ENCODE results near the gene POMGNT1.
A peak's percentile ranks its signal among the peaks of the same experiment; 100 is the strongest.

POMGNT1 gene

GRCh38 chr1:46206399-46206798 is 8.2 kb upstream of the POMGNT1 start:
- no peak for DNase-seq

DNA sequence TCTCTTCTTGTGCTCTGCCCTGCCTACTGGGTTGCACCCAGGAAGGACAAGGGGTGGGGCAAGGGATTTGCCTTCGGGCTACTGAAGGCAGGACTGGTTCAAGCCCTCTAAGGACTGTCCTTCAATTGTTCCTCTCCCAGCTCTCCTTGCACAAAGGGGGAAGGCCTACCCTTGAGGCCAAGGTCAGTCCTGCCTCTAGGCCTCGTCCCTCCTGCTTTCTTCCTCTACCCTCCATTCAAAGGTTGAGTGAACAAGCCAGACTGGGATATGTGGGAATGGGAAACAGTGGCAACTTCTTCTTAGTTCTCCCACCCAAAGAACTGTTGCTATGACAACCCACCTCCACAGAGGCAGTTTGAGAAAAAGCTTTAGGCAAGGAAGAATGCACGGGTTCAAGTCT is 7.6 kb upstream of the POMGNT1 start:
- DNase-seq = no peak

DNA sequence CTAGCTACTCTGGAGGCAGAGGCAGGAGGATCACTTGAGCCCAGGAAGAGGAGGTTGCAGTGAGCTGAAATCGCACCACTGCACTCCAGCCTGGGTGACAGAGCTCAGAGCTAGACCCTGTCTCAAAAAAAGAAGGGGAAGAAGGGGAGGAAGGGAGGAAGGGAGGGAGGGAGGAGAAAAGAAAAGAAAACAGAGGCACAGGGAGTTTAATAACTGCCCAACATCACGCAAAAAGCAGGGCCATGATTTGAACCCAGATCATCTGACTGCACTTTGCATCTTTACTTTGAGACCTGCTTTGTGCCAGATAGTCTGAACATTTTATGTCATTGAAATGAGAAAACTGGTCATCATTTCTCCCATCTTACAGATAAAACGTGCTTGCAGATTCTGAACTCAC is 6.9 kb upstream of the POMGNT1 start:
- DNase-seq = no peak

DNA sequence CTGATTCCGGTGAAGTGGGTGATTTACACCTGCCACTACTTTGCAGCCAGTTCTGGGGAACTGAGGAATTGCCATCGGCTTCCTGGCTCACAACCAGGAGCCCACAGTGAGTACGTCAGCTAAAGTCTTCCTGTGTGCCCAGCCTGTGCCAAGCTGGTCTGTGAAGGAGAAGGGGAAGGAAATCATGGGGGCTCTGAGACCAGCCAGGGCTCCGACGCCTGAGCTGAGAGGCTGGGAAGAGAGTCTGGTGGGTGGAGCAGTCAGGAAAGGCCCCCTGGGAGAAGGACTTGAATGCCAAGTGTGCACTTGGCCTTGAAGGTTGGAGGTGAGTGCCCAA is 6.1 kb upstream of the POMGNT1 start:
- peak; percentile 27 to 45 for DNase-seq

GRCh38 chr1:46203738-46204405 is 5.6 kb upstream of the POMGNT1 start:
- DNase-seq = peak; percentile 22 to 53

GRCh38 chr1:46199233-46199749 is 1.1 kb upstream of the POMGNT1 start:
- no peak for DNase-seq

DNA sequence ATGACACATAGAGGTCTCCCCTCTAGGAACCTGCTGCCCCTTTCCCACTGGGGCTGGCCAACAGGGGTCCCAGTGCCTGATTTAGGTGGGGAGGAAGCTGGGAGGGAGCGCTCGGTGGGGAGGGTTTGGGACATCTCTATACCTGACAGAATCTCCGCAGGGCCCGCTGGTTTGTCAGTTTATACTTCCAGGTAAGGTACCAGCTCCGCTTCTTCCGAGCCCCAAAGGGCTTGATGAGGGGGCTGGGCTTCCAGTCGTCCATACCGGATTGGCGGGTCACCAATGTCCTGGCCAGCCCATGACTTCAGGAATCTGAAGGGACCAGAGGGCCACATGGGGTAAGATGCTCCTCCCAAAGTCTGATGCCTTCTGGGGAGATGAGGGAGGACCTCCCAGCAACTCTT is 672 bp downstream of the POMGNT1 start:
- no peak for DNase-seq

GRCh38 chr1:46196609-46197008 is 1.6 kb downstream of the POMGNT1 start:
- no peak for DNase-seq

DNA sequence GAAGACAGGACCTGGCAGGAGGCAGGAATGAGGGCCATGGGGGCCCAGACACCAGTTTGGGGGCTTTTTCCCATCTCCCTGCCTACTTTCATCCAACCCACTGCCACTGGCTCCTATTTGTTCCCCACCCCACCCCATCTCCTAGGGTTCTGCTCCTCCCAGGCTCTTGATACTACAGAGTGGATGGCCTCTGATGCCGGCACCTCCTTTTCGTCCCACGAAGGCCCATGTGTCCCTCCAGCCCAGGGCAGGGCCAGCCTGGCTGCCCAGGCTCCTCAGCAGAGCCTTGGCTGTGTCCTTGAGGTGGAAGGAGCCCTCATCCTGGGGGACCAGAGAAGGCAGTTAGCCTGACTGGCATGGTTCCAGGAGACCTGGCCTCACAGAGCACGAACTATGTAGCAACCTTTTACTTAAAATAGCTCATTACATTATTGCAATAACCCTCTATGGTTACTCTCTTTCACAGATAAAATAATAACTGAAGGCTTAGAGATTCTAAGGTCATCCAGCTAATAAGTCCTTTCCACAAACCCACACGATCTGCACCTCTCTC is 3.5 kb downstream of the POMGNT1 start:
- no peak for DNase-seq

- no peak for DNase-seq
These were observed 4.2 kb downstream of the POMGNT1 start for GRCh38 chr1:46193984-46194570.

GRCh38 chr1:46193285-46193684 is 4.9 kb downstream of the POMGNT1 start:
- DNase-seq = no peak

DNA sequence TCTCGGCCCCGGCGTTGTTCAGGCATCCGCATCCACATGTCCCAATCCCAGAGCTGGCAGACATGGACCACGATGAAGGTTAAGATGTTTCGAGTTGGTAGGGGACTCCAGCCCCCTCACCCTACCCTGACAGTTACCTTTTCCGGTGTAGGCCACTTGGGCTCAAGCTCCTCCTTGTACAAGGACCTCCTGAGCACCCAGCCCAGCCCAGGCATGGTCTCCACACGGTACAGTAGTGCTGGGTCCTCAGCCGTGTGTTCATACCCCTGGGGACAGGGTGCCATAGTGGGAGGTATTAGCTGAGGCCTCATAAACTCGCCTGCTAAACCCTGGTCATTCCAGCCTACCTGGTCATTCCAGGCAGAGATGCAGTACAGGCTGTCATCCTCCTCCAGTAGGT is 6.1 kb downstream of the POMGNT1 start:
- no peak for DNase-seq

- DNase-seq = no peak
These were observed 7.1 kb downstream of the POMGNT1 start for GRCh38 chr1:46191033-46191701.

DNA sequence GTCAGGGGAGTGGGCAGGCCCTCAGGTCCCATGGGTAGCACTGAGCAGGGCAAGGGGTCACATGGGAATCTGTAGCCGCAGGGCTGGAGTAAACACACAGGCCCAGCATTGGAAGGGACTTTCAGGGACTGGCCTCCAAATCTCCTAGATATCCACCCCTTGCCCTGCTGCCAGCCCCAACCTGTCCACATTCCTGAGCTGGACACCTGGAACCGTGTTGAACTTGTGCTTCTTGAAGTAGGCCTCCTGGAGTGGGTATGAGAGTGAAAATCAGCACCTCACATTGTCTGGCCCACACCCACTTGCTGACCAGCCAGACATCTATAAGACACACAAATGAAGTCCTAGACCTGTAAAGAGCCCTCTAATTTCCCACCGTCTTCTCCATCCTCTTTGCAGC is 7.7 kb downstream of the POMGNT1 start:
- no peak for DNase-seq

- DNase-seq = no peak
These were observed 9.8 kb downstream of the POMGNT1 start for GRCh38 chr1:46188295-46189030.

GRCh38 chr1:46187106-46187869 is 10.9 kb downstream of the POMGNT1 start:
- no peak for DNase-seq

DNA sequence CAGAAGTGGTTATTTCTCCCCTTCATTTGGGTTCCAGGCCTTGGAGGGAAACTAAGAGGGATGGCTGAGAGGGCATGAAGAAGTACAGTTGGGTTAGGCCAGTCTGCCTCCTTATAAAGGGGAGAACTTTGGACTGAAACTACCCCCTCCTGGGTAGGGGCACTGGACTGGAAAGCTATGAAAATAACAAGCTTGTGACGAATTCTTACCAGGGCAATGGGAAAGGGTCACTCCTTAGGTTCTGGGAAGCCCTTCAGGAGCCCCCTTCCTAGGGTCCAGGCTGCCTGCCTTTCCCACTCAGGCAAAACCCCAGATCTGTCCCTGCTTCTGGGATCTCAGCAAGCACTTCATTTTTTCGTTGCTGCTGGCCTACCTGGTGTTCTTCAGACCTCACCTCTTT is 12.2 kb downstream of the POMGNT1 start:
- DNase-seq = no peak

DNA sequence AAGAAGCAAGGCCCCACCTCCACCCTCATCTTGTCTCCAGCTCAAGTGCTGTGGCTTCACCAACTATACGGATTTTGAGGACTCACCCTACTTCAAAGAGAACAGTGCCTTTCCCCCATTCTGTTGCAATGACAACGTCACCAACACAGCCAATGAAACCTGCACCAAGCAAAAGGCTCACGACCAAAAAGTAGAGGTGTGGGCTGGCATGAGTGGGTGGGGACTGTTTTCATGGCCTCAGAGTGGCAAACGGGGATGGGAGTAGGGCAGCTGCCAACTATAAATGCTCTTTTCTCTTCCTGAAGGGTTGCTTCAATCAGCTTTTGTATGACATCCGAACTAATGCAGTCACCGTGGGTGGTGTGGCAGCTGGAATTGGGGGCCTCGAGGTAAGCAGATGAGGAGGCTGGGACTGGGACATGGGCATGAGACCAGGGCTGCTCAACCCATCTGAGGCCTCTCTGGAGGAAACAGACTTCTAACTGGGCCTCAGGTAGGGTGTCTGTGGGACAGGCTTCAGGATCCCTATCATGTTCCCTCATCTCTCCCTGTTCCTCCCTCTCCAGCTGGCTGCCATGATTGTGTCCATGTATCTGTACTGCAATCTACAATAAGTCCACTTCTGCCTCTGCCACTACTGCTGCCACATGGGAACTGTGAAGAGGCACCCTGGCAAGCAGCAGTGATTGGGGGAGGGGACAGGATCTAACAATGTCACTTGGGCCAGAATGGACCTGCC is 13.1 kb downstream of the POMGNT1 start:
- no peak for DNase-seq

DNA sequence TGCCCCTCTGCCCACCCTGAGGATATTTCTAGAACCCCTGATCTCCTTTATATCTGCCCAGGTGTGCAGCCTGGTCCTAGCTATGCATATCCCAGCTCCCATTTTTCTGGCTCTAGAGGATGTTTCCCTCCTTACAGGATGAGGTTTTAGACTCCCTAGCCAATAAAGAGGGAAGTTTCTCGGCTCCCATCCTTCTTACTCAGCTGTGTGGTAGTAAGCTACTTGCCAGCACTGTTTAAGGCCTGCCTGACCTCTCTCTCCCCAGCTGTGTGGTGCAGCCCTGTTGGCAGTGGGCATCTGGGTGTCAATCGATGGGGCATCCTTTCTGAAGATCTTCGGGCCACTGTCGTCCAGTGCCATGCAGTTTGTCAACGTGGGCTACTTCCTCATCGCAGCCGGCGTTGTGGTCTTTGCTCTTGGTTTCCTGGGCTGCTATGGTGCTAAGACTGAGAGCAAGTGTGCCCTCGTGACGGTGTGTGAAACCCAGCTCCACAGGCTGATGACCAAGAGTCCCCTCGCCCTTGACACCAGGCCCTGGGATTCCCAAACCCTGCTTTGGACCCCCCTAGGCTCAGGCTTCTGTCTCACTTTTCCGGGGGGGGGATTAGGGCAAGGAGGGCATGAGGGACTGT is 14.2 kb downstream of the POMGNT1 start:
- DNase-seq = no peak

- DNase-seq = no peak
These were observed 15.0 kb downstream of the POMGNT1 start for GRCh38 chr1:46183079-46183847.
